ENCODE data around the gene RNF113B. TPM values are rescaled to one million over a fixed set of nuclear protein-coding genes. Genes with fewer than 3 reads are reported as not detected.
A peak's percentile ranks its signal among the peaks of the same experiment; 100 is the strongest.

Gene RNF113B
- total and polyA plus RNA-seq, 2 of the 13 experiments (the other 11 are each of a cell fraction or from before 2014, with no cell fraction given) = not detected

GRCh38 chr13:98173431-98174152 is 3.5 kb downstream of the RNF113B start (continued):
- no peak for TF ChIP-seq ZNF318 (CRISPR knock-in tag; IDR thresholded peaks at IDR 0.05)
- no peak for TF ChIP-seq TEF (CRISPR knock-in tag; IDR thresholded peaks at IDR 0.05)
- TF ChIP-seq ZNF337 (CRISPR knock-in tag; IDR thresholded peaks at IDR 0.05; ENCODE audit: borderline replicate concordance, low read depth) = 0 out of 2 replicates have a peak, but pooled peaks have one; percentile 47
- no peak for TF ChIP-seq NFKB2 (CRISPR knock-in tag; IDR thresholded peaks at IDR 0.05; ENCODE audit: borderline replicate concordance)
- no peak for TF ChIP-seq CCAR2 (optimal IDR thresholded peaks at IDR 0.05; ENCODE audit: low read depth, low read length)
- no peak for TF ChIP-seq TSC22D2 (CRISPR knock-in tag; IDR thresholded peaks at IDR 0.05; ENCODE audit: borderline replicate concordance)
- TF ChIP-seq MED13 (CRISPR knock-in tag; IDR thresholded peaks at IDR 0.05) = no peak
- peak; percentile 45 for TF ChIP-seq GATAD1 (CRISPR knock-in tag; IDR thresholded peaks at IDR 0.05)
- no peak for TF ChIP-seq SMARCC2 (IDR thresholded peaks at IDR 0.05)
- no peak for TF ChIP-seq RERE (CRISPR knock-in tag; IDR thresholded peaks at IDR 0.05; ENCODE audit: low read depth)
- TF ChIP-seq ZNF260 (CRISPR knock-in tag; IDR thresholded peaks at IDR 0.05; ENCODE audit: borderline replicate concordance, low read depth) = no peak
- TF ChIP-seq ZNF326 (CRISPR knock-in tag; IDR thresholded peaks at IDR 0.05; ENCODE audit: borderline replicate concordance) = no peak
